NCI-H2196 treated with DMSO at 0.1 percent for 48 hours (cell line): ENCODE results near the gene MED12.
A peak's percentile ranks its signal among the peaks of the same experiment; 100 is the strongest.

Experiments used
- DNase-seq: peaks from one replicate; lab custom pipeline; 2025; ENCODE audit not compliant: unreplicated experiment; lab: John Stamatoyannopoulos, UW

The MED12 gene

GRCh38 chrX:71118032-71118984 is at the start of gene MED12:
Gene MED12, plus strand, starts transcription at chrX:71118596. Its CDS starts 159 bp downstream, at chrX:71118755.
- peak; percentile 45 for DNase-seq

- DNase-seq = no peak
Measured at GRCh38 chrX:71070531-71070930, 47.9 kb upstream of the MED12 start.

GRCh38 chrX:71081330-71082123 is 36.9 kb upstream of the MED12 start:
- DNase-seq = no peak

- no peak for DNase-seq
Measured at GRCh38 chrX:71082124-71082647, 36.2 kb upstream of the MED12 start.

DNA sequence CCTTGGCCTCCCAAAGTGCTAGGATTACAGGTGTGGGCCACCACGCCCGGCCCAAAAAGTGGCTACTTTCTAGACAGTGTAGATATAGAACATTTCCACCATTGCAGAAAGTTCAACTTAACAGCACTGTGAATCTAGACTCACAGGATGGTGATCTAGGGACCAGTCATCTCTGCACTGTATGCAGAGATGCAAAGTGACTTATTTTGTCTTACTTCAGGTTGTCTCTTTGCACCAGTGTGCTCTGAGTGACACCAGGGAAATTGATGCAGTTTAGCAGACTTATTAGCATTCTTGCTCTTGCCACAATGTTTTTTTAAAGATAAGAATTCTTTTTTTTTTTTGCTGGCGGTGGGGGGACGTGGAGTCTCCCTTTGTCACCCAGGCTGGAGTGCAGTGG is 35.6 kb upstream of the MED12 start:
- no peak for DNase-seq

GRCh38 chrX:71085900-71086299 is 32.5 kb upstream of the MED12 start:
- no peak for DNase-seq

DNA sequence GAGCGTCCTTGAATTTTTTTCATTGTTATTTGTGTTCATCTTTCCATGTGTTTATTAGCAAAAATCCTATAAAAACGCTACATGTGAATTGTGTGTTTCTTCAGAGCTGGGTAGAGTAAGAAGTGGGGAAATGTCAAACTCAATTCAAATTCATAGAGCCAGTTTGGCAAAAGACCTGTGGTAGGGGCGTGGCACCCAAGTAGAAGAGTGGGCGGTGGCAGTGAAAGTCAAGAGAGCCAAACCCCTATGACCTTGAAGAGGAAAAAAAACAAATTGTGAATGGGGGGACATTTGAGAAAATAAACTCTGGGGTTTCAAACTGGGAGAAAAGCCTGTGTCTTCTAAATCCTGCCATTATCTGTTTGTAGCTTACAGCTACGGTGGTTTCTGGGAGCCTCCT is 27.1 kb upstream of the MED12 start:
- no peak for DNase-seq

- no peak for DNase-seq
Measured at GRCh38 chrX:71095033-71095432, 23.4 kb upstream of the MED12 start.

GRCh38 chrX:71095555-71095980 is 22.8 kb upstream of the MED12 start, which contains the start of gene FOXO4:
Gene FOXO4, plus strand, starts transcription at chrX:71095851. Its CDS starts 678 bp downstream, at chrX:71096529.
- DNase-seq = peak; percentile 63

GRCh38 chrX:71095981-71096759 is 22.2 kb upstream of the MED12 start:
- DNase-seq = peak; percentile 37

DNA sequence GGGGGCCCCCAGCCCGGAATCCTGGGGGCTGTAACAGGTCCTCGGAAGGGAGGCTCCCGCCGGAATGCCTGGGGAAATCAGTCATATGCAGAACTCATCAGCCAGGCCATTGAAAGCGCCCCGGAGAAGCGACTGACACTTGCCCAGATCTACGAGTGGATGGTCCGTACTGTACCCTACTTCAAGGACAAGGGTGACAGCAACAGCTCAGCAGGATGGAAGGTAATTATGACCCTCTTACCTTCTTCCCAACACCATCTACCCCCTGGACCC is 21.7 kb upstream of the MED12 start:
- DNase-seq = no peak

GRCh38 chrX:71098302-71098701 is 20.1 kb upstream of the MED12 start:
- no peak for DNase-seq

- no peak for DNase-seq
Measured at GRCh38 chrX:71098951-71099506, 19.4 kb upstream of the MED12 start.

DNA sequence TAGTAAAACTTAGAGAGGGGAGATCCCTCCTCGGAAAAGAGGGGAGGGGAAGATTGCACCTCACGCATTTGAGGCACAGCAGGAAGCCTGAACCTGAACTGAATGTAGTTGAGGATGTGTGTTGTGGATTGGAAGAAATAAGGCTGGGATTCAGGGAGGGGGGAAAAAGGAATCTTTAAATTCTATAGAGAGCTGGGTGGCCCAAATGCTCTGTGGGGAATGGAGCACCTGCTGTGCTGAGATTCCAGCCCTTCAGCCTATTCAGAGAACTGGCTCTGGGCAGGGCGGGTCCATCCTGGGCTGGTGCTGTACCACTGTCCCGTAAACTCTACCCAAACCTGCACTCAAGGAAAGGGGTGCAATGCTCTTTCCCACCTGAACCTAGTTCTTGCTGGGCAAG is 18.7 kb upstream of the MED12 start:
- DNase-seq = no peak

GRCh38 chrX:71100581-71101505 is 17.6 kb upstream of the MED12 start:
- DNase-seq = no peak

DNA sequence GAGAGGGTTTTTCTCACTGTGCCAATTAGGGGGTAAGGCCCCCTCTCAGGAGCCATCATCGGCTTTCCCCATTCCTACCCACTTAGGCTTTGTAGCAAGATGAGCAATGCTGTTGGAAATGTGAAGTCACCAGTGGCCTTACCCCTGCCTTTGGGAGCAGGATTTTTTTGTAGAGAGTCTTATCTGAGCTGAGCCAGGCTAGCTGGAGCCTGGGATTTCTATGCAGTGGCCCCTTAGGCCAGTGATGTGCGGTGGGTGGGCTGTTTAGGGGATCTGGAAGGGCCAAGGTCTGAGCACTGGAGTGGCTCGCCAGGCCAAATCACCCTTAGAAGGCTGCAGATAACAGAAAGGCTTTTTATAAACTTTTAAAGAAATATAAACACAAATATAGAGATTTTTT is 16.1 kb upstream of the MED12 start:
- no peak for DNase-seq

DNA sequence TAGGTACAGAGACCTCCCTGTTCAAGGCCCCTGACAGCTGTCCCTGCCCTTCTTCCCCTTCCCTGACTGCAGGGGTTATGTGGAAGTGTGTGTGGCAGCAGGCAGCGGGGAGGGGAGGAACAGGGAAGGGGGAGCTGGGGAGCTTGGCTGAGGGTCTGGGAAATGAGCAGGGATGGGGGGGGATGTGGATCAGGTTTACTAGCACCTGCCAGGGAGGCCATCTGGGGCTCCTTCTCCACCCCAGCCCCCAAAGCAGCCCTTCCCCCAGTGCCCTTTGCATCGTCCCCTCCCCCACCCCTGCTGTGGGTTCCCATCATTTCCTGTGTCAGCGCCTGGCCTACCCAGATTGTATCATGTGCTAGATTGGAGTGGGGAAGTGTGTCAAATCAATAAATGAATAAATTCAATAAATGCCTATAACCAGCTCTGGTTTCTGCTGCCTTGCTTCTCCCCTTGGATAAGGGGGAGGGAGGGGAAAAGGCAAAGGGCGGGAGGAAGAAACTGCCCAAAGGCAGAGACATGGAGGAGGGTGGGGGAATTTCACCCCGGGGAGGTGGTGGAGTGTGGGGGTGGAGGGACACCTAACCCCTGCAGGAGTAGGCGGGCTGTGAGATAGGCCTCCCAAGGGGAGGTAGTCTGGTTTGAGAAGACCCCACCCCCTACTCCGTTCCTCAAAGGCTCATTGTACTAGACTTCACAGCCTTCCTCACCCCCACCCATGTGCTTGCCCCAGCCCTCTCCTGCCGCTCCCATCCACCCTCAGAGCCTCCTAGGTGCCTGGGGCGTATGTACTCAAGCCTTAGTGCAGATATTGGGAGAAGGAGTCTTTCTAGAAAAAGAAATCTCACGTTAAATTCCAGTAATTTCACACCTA is 15.0 kb upstream of the MED12 start:
- DNase-seq = no peak

GRCh38 chrX:71105628-71106027 is 12.8 kb upstream of the MED12 start:
- DNase-seq = no peak

GRCh38 chrX:71106427-71106826 is 12.0 kb upstream of the MED12 start, which contains the start of gene CXorf65:
Gene CXorf65, minus strand, starts transcription at chrX:71106740. Its CDS starts 184 bp downstream, at chrX:71106556.
- DNase-seq = no peak
